Right lobe of liver (tissue), 4 donors: ENCODE measurements around the gene RNF20.

Source experiments
- CTCF ChIP-seq, 4 donors: fragments of 200-600 bp in 3 of 4; fragments of 450-650 bp in 1 of 4; IDR thresholded peaks; one replicate each; pipeline versions ENCODE4 v1.5.1 to v1.8.0; 2016 to 2022; ENCODE audit warnings: antibody characterized with exemption in 4 of 4, mild to moderate bottlenecking in 2 of 4
- POLR2A ChIP-seq: fragments of 450-650 bp; IDR thresholded peaks from one replicate; pipeline ENCODE4 v1.6.1; 2017; ENCODE audit warnings: antibody characterized with exemption, mild to moderate bottlenecking
- donor health status: DM: no; HTN: no; CAD: no.
- donor health status: DM: no; HTN: no; CAD: no.
- donor health status: DM: no; HTN: yes; CAD: no.

- TF ChIP-seq CTCF (IDR thresholded peaks at IDR 0.05) (no peak), POLR2A (no peak)
These were observed 59.1 kb downstream of the RNF20 start for GRCh38 chr9:101592788-101593187.
